KBM-7 (cell line): Measurements from ENCODE around the gene EPC1.
"Not testable (repeated sequence)": the region's sequence is repeated elsewhere in the genome, so short reads cannot be mapped to it uniquely, and the experiment has no call there.

ENCODE experiments used
- DNase-seq: peaks from one replicate; pipeline ENCODE4 v3.0.0-alpha.2; 2015
- in situ Hi-C: fragments of 300-500 bp; cut with MboI; formaldehyde crosslinking; loops from 2 replicates; pipeline ENCODE4 v1.14.3; 2020; ENCODE audit warnings: low sequenced_read_pairs, low pct_unique_long_range_greater_than_20kb, mixed read lengths

Gene EPC1

GRCh38 chr10:32218206-32219044 lies 128.5 kb downstream of the EPC1 start:
- in situ Hi-C loops, result not testable (repeated sequence)

More at GRCh38 chr10:32218206-32219044, 128.5 kb downstream of the EPC1 start:
- not testable (repeated sequence) for DNase-seq
